Stimulated activated CD4-positive, alpha-beta T cell treated with anti-CD3 and anti-CD28 coated beads, Interleukin-2, amount 100 ng/mL, for 24 hours (primary cell): ENCODE data around the gene PAPPA2.
A peak's percentile ranks its signal among the peaks of the same experiment; 100 is the strongest.
"Not testable (repeated sequence)": the region's sequence is repeated elsewhere in the genome, so short reads cannot be mapped to it uniquely, and the experiment has no call there.

Source experiments
- DNase-seq, 2 donors: peaks; one replicate each; pipeline ENCODE4 v3.0.0-alpha.2; 2020

The PAPPA2 gene

GRCh38 chr1:176552217-176552991 lies 89.4 kb downstream of the PAPPA2 start:
- DNase-seq: no peak

GRCh38 chr1:176552999-176553398 lies 90.0 kb downstream of the PAPPA2 start:
- DNase-seq: no peak

- DNase-seq: no peak
Measured at GRCh38 chr1:176556288-176556687, 93.3 kb downstream of the PAPPA2 start.

- no peak for DNase-seq
Measured at GRCh38 chr1:176557543-176558258, 94.7 kb downstream of the PAPPA2 start.

- DNase-seq: no peak
Measured at GRCh38 chr1:176558561-176558960, 95.6 kb downstream of the PAPPA2 start.

DNA sequence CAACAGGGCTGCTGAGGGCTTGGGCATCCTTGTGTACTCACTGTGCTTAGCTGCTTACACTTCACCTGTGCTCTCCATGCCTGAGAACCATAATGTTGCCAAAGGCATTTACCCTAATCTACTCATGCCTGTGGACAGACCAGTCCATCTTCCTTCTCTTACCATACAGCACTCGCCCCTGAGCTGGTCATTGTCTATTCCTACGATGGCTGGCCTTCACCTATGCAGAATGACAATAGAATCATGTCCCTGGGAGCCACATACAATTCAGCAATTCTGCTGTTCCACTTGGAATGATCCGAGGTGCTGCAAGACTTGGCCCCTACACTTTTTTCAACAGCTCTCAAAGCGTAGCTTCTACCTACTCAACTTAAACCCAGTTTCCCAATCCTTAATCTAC lies 96.5 kb downstream of the PAPPA2 start:
- no peak for DNase-seq

DNA sequence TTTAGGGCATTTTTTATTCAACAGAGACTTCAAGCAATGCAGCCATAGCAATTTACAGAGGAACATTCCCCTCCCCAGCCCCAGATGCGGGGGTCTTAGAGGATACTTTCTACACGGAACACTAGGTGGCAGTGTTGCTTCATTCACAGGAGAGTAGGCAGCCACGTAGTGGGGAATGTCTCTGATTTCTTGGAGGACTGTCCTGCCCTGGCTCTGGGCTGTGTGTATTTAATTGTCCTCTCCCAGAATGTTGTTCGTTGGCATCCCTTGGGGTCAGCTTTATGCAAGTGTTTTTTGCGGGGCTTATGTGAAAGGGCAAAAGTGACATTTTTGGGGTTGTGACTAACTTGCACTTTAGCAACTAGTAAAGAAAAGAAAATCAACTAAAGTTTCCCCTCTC lies 96.9 kb downstream of the PAPPA2 start:
- DNase-seq: peak; percentile 14 to 17

- no peak for DNase-seq
Measured at GRCh38 chr1:176560681-176561080, 97.7 kb downstream of the PAPPA2 start.

DNA sequence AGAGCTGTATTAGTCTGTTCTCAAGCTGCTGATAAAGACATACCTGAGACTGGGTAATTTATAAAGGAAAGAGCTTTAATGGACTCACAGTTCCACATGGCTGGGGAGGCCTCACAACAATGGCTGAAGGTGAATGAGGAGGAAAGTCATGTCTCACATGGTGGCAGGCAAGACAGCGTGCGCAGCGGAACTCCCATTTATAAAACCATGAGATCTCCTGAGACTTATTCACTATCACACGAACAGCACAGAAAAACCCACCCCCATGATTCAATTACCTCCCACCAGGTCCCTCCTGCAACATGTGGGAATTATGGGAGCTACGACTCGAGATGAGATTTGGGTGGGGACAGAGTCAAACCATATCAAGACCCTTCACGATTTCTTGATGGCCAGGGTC lies 98.8 kb downstream of the PAPPA2 start:
- not testable (repeated sequence) for DNase-seq

DNA sequence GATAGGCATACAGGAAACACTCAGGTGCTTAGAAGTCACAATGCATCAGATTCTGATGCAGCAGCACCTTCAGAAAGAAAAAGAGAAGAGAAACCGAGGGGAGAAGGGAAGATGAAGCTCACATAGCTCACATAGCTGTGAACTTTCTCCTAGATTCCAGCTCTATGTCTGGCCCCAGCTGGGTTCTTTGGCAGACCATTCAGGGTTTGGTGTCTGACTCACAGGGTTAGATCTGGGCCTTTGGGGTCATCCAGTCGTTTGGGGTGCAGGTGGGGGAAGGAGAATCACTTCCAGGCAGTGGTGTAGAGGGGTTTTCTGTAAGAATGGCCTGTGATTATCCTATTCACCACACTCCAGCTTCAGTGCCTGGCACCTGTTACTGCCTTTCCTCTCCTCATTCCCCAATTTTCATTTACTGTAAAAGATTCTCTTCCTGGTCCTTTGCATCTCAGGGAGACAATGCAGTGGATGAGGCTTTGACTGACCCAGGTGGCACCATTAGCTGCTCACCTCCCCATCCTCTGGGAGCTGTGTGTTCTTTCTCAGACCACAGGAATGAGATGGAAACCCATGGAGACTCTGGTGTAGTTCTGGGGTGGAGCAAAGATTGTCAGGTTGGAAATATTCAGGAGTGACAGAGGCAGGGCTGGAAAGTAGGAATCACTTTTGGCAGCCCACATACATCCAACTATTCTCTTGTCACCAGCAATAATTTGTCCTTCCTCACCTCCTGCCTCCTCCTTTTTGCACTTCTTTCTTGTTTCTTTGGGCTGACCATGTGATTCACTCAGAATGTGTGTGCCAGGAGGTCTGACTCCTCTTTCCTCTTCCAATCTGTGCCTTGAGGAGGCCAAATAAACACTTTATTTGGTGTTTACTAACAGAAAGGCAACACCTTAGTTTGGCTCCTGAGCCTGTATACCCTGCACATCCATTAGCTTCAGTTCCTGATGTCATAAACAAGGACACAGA lies 103.3 kb downstream of the PAPPA2 start:
- DNase-seq: no peak

GRCh38 chr1:176567190-176567794 lies 104.3 kb downstream of the PAPPA2 start:
- no peak for DNase-seq

DNA sequence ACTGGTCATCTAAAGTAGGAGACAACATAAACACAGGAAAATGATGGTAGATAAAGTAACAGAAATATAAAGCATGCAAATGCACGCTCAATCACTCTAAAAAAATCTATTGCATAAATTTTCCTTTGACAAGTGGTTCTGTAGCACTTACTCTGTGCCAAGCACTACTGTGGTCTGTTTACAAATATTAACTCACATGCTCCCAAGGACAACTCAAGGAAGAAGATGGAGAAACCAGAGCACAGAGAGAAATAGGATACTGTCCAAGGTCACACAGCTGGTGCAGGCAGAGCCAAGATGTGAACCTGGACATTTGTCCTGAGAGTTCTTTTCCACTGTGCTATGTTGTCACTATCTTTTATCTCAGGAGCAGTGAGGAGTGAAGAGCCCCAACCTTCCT lies 105.2 kb downstream of the PAPPA2 start:
- DNase-seq: no peak

DNA sequence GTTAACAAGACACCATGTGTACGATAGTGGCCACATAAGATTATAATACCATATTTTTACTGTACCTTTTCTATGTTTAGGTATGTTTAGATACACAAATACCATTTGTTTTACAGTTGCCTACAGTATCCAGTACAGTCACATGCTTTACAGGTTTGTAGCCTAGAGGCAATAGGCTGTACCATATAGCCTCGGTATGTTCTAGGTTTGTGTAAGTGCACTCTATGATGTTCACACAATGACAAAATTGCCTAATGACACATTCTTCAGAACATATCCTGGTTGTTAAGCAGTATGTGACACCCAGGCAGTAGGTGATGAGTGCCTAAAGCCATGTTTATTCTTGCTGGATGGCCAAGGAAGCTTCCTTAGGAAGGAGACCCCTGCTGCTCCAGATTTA lies 111.8 kb downstream of the PAPPA2 start:
- DNase-seq: no peak

DNA sequence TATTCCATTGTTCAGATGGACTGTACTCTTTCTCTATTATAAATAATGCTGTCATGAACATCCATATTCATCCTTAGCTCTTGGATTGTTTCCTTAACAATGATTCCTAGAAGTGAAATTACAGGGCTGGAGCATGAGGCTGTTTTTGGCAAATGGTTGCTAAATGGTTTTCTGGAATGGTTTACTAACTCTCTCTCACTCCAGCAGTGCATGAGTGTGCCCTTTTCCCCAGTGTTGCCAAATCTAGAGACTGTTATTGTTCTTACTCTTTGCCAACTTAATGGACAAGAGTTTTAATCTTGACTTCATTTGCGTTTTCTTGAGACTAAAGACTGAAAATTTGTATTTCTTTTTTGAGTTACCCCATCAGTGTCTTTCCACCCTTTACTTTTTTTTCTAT lies 113.0 kb downstream of the PAPPA2 start:
- no peak for DNase-seq

DNA sequence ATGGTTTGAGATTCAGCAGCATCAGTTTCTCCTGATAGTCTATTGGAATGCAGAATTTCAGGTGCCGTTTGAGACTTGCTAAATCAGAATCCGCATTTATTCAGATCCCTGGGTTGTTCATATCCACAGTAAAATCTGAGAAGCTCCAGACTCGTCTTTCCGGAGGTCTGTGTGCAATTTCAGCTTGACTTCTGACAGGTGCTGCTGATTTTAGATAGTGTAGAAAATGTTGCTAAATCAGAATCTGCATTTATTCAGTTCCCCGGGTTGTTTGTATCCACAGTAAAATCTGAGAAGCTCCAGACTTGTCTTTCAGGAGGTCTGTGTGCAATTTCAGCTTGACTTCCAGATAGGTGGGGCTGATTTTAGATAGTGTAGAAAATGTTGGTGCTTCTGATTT lies 113.7 kb downstream of the PAPPA2 start:
- DNase-seq: no peak

- DNase-seq: no peak
Measured at GRCh38 chr1:176577646-176578197, 114.7 kb downstream of the PAPPA2 start.

DNA sequence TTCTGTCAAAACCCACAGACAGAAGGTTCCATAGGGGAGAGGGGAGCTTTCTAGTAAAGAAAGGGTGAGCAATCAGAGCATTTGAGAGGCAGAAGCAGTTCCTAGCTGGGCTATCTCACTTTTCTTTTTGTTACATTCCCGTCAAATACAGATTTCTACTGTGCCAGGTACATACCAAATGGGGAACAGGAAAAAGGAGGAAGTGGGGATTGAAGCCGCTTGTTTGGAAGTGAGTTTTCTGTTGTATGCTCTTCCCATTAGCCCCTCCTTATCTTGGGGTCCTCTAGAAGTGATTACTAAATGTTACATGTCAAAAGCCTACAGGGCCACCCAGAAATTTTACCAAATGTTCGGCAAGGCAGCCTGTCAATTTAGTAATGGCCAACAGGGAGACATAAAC lies 116.1 kb downstream of the PAPPA2 start:
- DNase-seq: no peak

DNA sequence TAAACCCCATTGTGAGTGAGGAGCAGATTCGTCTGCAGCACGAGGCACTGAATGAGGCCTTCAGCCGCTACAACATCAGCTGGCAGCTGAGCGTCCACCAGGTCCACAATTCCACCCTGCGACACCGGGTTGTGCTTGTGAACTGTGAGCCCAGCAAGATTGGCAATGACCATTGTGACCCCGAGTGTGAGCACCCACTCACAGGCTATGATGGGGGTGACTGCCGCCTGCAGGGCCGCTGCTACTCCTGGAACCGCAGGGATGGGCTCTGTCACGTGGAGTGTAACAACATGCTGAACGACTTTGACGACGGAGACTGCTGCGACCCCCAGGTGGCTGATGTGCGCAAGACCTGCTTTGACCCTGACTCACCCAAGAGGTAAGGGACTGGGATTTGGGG lies 132.2 kb downstream of the PAPPA2 start:
- no peak for DNase-seq

GRCh38 chr1:176601348-176601747 lies 138.4 kb downstream of the PAPPA2 start:
- DNase-seq: no peak

DNA sequence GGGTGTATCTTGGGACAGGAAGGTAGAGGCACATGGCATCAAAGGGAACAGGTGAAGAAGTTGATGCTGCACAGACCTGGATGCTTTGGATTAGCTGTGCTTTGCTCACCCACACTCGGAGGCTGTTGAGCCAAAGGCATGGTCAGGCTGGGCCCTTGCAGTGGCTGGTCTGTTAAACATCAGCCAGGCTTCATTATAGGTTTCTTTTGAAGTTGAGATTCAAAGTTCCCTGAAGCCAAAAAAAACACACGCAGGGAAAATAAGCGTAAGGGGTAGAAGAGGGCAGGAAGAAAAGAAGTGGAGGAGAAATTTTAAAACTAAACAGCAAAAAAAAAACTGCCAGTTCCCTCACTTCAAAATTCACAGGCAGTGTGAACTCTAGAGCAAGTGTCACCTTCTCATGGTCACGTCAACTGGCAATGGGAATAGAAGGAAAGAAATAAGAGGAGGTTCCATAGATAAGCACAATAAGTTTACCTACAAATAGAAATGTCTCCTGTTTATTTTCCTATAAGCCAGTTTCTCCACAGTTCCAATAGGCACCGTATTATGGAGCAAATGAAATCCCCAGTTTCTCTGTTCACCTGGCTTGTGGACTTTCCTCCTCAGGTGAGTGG lies 139.5 kb downstream of the PAPPA2 start:
- no peak for DNase-seq

GRCh38 chr1:176603696-176604095 lies 140.7 kb downstream of the PAPPA2 start:
- no peak for DNase-seq

DNA sequence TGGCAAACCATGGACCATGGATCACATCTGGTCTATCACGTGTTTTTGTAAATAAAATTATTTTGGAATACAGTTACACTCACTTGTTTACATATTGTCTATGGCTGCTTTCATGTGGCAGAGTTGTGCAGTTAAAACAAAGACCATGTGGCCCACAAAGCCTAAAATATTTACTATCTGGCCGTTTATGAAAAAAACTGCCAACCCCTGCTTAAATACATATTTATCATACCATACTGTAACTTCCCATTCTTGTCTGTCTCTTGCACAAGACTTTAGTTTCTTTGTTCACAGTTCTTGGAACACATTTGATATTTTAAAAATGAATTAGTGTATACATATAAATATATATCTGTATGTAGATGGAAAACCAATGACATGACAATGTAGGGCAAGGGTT lies 141.5 kb downstream of the PAPPA2 start:
- no peak for DNase-seq
